NCI-H2029 treated with DMSO at 0.1 percent for 48 hours (cell line): ENCODE measurements around the gene PHACTR2.
"Not testable (repeated sequence)": the region's sequence is repeated elsewhere in the genome, so short reads cannot be mapped to it uniquely, and the experiment has no call there.

Source experiments
- DNase-seq: peaks from one replicate; lab custom pipeline; 2025; lab: John Stamatoyannopoulos, UW

Gene PHACTR2

GRCh38 chr6:143863771-143864170, 186.0 kb downstream of the PHACTR2 start:
- DNase-seq: no peak

GRCh38 chr6:143864234-143864633, 186.5 kb downstream of the PHACTR2 start, which contains the start of gene ZC2HC1B:
Gene ZC2HC1B, plus strand, starts transcription at chr6:143864474. Its CDS starts 66 bp downstream, at chr6:143864540.
- no peak for DNase-seq

GRCh38 chr6:143867236-143867635, 189.5 kb downstream of the PHACTR2 start:
- DNase-seq: no peak

GRCh38 chr6:143868808-143869207, 191.0 kb downstream of the PHACTR2 start:
- DNase-seq: not testable (repeated sequence)

GRCh38 chr6:143871202-143871730, 193.5 kb downstream of the PHACTR2 start:
- DNase-seq: not testable (repeated sequence)

GRCh38 chr6:143872201-143872600, 194.4 kb downstream of the PHACTR2 start:
- DNase-seq: no peak

GRCh38 chr6:143873600-143873999, 195.8 kb downstream of the PHACTR2 start:
- DNase-seq: not testable (repeated sequence)

GRCh38 chr6:143874503-143874902, 196.7 kb downstream of the PHACTR2 start:
- DNase-seq: not testable (repeated sequence)

GRCh38 chr6:143877584-143878271, 200.0 kb downstream of the PHACTR2 start:
- no peak for DNase-seq

- no peak for DNase-seq
These were observed 200.6 kb downstream of the PHACTR2 start for GRCh38 chr6:143878272-143878760.

- DNase-seq: no peak
These were observed 202.6 kb downstream of the PHACTR2 start for GRCh38 chr6:143880412-143880811.
